ENCODE measurements around the gene SMG6.
A peak's percentile ranks its signal among the peaks of the same experiment; 100 is the strongest.
"Not testable (repeated sequence)": the region's sequence is repeated elsewhere in the genome, so short reads cannot be mapped to it uniquely, and the experiment has no call there.

SMG6 gene

DNA sequence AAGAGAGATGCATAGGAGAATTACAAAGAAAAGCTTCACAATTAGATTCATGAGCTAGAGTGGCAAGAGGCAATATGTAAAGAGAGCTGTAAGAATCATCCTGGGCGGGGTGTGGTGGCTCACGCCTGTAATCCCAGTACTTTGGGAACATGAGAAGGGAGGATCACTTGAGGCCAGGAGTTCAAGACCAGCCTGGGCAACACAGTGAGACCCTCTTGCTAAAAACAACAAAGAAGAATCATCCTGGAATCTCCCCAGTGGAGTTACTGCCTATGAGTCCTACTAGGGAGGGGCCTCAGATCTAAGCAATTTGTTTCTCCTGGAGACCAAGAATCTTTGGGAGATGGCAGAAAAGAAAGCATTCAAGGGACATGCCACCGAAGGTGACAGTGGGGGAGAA lies 129.6 kb downstream of the SMG6 start:
- TF ChIP-seq, protein P1, sequence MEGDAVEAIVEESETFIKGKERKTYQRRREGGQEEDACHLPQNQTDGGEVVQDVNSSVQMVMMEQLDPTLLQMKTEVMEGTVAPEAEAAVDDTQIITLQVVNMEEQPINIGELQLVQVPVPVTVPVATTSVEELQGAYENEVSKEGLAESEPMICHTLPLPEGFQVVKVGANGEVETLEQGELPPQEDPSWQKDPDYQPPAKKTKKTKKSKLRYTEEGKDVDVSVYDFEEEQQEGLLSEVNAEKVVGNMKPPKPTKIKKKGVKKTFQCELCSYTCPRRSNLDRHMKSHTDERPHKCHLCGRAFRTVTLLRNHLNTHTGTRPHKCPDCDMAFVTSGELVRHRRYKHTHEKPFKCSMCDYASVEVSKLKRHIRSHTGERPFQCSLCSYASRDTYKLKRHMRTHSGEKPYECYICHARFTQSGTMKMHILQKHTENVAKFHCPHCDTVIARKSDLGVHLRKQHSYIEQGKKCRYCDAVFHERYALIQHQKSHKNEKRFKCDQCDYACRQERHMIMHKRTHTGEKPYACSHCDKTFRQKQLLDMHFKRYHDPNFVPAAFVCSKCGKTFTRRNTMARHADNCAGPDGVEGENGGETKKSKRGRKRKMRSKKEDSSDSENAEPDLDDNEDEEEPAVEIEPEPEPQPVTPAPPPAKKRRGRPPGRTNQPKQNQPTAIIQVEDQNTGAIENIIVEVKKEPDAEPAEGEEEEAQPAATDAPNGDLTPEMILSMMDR (conservative IDR thresholded peaks at IDR 0.05) = no peak
- H3K27ac ChIP-seq = peak overlapping the region; percentile 85

DNA sequence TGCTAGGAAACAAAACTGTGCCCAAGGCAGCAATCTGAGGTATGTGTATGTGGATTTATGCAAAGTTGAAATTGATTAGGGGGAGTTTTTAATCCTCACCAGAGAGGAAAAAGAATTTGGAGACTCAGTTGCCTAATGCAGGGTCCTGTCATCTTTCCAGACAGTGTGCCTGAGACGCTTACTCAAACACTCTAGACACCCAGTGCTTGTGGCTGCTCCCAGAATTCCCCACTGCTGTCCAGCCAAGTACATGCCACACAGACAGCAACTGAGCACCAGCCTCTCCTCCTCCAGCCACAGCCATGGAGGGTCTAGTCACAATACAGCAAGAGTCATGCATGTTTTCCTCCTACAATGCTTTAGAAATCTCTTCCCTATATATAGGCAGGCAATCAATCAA lies 130.6 kb downstream of the SMG6 start:
- H3K27ac ChIP-seq = peak overlapping the region; percentile 85
- TF ChIP-seq, protein P1 (conservative IDR thresholded peaks at IDR 0.05) = no peak

DNA sequence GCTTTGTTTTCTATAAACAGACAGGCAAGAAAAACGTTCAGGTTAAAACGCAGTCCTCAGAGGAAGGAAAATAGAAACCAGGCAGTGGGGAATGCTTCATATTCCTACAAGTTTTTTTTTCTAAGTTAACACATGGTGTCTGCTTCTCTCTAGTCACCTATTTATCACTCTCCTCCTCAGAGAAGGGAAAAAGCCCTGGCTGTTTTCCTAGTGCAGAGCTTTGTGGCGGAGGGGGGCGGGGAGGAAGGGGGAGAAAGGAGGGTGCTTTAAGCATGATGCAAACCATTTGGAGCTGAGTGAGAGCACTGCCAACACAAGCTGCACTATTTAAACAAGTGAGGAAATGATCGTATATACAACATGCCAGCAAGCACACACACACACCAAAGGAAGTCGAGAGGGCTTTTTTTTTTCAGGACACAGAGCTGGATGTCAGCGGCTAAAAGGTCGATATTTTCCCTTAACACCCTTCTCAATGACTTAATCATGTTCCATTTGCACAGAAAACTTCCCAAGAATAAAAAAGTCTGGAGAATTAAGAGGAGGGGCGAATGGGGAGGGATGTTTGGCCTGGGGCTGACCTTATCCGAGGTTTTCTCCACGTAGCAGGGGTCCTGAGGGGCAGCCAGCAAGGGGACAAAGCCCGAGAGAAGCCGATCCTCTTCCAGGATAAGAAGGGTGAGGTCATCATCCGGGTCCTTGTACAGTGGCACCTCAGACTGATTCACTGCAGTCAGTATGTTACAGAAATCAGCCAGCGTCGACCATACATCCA lies 131.3 kb downstream of the SMG6 start:
- TF ChIP-seq, protein P1 (conservative IDR thresholded peaks at IDR 0.05) = no peak
- H3K27ac ChIP-seq = peak overlapping the region; percentile 85

DNA sequence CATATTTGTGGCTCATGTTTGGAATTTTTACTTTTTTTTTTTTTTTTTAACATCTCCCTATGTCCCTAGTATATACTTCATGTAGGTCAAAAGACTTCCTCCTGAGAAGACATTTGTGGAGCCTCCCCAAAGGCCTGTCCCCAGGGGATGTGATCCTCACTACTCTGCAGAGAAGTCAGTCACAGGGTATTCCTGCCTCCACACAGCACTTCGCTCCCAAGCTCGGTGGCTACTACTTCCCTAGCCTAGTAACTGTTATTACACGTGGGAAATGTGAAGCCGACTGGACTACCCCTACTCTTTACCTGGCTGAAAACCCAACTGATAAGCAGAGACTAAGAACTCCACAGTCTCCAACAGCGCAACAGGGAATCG lies 131.9 kb downstream of the SMG6 start:
- H3K27ac ChIP-seq = peak overlapping the region; percentile 85

DNA sequence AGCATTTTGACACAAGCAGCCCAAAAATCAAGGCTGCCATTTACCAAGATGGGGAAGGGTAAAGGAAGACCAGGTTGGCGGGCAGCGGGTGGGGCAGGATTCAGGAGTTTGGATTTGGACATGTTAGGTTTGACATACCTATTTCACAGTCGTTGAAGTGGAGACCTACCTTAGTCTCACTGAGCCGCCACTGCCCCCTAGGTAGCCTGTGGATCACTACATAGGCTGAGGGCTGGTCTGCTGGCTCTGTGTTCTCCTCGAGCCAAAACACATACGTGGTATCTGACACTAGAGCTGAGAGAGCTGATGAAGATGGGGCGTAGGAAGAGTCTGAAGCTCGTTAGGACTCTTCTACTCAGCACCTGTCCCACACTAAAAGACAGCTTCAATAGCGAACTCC lies 133.6 kb downstream of the SMG6 start:
- TF ChIP-seq, protein P1 (conservative IDR thresholded peaks at IDR 0.05) = no peak; the same call in 1 of the 2 replicates
- no peak overlapping the region for H3K27ac ChIP-seq

More for the DNA sequence above, 131.9 kb downstream of the SMG6 start:
- TF ChIP-seq, protein P1 (conservative IDR thresholded peaks at IDR 0.05) = no peak

DNA sequence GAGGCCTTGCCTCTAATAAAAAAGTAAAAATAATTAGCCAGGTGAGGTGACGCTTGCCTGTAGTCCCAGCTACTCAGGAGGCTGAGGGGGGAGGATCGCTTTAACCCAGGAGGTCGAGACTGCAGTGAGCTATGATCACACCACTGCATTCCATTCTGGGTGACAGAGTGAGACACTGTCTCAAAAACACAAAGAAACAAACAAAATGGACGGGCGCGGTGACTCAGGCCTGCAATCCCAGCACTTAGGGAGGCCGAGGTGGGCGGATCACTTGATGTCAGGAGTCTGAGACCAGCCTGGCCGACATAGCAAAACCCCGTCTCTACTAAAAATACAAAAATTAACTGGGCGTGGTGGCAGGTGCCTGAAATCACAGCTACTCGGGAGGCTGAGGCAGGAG lies 137.9 kb downstream of the SMG6 start:
- not testable (repeated sequence) for H3K27ac ChIP-seq

DNA sequence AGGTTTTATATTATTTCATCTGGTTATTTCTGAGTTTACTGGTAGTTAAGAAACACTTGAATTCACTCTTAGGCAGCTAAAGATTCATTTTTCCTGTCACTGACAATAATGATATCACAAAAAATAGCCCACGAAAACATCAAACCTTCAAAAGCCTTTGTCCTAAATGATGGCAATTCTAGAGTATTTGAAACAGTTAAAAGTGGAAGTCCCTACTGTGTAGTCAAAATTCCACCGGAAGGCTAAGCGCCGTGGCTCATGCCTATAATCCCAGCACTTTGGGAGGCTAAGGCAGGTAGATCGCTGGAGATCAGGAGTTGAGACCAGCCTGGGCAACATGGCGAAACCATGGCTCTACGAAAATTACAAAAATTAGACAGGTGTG lies 145.2 kb downstream of the SMG6 start:
- TF ChIP-seq, protein P1 (conservative IDR thresholded peaks at IDR 0.05) = no peak
- H3K27ac ChIP-seq = no peak overlapping the region

DNA sequence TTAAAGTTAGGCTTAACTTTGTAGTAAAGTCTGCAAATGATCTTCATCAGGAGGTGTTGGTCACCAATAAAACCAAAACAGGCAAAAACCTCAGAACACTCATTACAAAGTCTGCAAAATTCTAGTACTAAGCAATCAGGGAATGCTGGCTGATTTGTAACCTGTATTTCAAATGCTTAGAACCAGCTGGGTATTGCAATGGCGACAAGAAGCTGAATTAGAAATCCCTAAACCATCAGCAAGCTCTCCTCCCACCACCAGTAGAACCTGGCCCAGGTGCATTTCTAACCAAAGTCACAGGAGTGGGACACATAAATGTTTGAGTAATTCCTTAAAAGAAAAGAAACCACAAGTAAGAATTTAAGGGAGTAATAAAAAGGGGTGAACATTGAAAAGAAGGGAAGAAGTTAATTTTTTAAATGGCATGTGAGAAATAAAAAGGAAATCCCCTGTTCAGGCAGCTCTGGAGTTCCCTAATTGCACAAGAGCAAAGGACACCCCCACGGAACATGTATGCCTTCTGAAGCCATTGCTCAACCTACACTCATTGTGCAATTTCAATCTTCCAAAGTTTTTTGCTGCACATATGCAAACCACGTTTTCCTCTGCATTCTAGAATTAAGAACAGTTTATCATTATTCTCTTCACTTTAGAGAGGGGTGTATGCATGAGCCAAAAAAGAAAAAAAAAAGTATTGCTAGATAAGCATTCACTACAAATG lies 145.8 kb downstream of the SMG6 start:
- no peak overlapping the region for H3K27ac ChIP-seq

More for the DNA sequence above, 145.8 kb downstream of the SMG6 start:
- TF ChIP-seq, protein P1 (conservative IDR thresholded peaks at IDR 0.05) = no peak
